GM23248 (cell line): ENCODE results near the gene KCTD16. TPM values are rescaled to one million over a fixed set of nuclear protein-coding genes. Genes with fewer than 3 reads are reported as not detected.
A peak's percentile ranks its signal among the peaks of the same experiment; 100 is the strongest.

ENCODE experiments used
- DNase-seq: peaks from one replicate; pipeline ENCODE4 v3.0.0-alpha.2; 2015
- H2AFZ ChIP-seq: fragments of 200-600 bp; sonication (generic); 2 replicates; pipeline ENCODE4 v1.6.1; 2016; ENCODE audit warnings: antibody characterized with exemption
- H3F3A ChIP-seq: fragments of 200-600 bp; sonication (generic); 2 replicates; pipeline ENCODE4 v1.6.1; 2016; ENCODE audit warnings: mild to moderate bottlenecking, antibody characterized with exemption, mixed run types; ENCODE audit not compliant: insufficient read depth
- H3K27ac ChIP-seq: fragments of 200-600 bp; sonication (generic); 2 replicates; pipeline ENCODE4 v1.5.1; 2016; ENCODE audit warnings: mild to moderate bottlenecking
- H3K27me3 ChIP-seq: fragments of 200-600 bp; sonication (generic); replicated peaks from 2 replicates; pipeline ENCODE4 v1.6.1; 2016; ENCODE audit warnings: mild to moderate bottlenecking; ENCODE audit not compliant: insufficient read depth
- H3K36me3 ChIP-seq: fragments of 200-600 bp; sonication (generic); 2 replicates; pipeline ENCODE4 v1.6.1; 2016; ENCODE audit warnings: low read depth, mild to moderate bottlenecking
- H3K4me1 ChIP-seq: fragments of 200-600 bp; sonication (generic); 2 replicates; pipeline ENCODE4 v1.6.1; 2016; ENCODE audit warnings: mild to moderate bottlenecking; ENCODE audit not compliant: insufficient read depth
- H3K4me2 ChIP-seq: fragments of 200-600 bp; sonication (generic); one replicate; pipeline ENCODE4 v1.6.1; 2016; ENCODE audit warnings: mild to moderate bottlenecking; ENCODE audit not compliant: unreplicated experiment
- H3K4me3 ChIP-seq: fragments of 200-600 bp; sonication (generic); 2 replicates; pipeline ENCODE4 v1.5.1; 2016; ENCODE audit warnings: mild to moderate bottlenecking
- H3K79me2 ChIP-seq: fragments of 200-600 bp; sonication (generic); 2 replicates; pipeline ENCODE4 v1.6.1; 2016; ENCODE audit warnings: mild to moderate bottlenecking; ENCODE audit not compliant: insufficient read depth
- H3K9ac ChIP-seq: fragments of 200-600 bp; sonication (generic); 2 replicates; pipeline ENCODE4 v1.6.1; 2016; ENCODE audit warnings: mild to moderate bottlenecking
- H3K9me2 ChIP-seq: fragments of 200-600 bp; sonication (generic); 2 replicates; pipeline ENCODE4 v1.6.1; 2016; ENCODE audit warnings: mixed run types, mild to moderate bottlenecking, moderate library complexity; ENCODE audit not compliant: insufficient read depth
- H3K9me3 ChIP-seq: fragments of 200-600 bp; sonication (generic); one replicate; pipeline ENCODE4 v1.6.1; 2017; ENCODE audit warnings: low read depth
- H4K20me1 ChIP-seq: fragments of 200-600 bp; sonication (generic); 2 replicates; pipeline ENCODE4 v1.6.0; 2016; ENCODE audit not compliant: insufficient read depth
- EZH2 ChIP-seq: fragments of 200-600 bp; sonication (generic); IDR thresholded peaks from 2 replicates; pipeline ENCODE4 v1.6.1; 2018; ENCODE audit warnings: antibody characterized with exemption, mild to moderate bottlenecking; ENCODE audit not compliant: insufficient read depth, poor library complexity, severe bottlenecking
- EZH2phosphoT487 ChIP-seq: fragments of 200-600 bp; sonication (generic); IDR thresholded peaks from 2 replicates; pipeline ENCODE4 v1.6.1; 2018; ENCODE audit warnings: antibody characterized with exemption, moderate library complexity, mild to moderate bottlenecking, low read depth; ENCODE audit not compliant: insufficient read depth
- WGBS, 2 experiments: methylation state at CpG; one replicate each; pipeline ENCODE4 v1.1.6; 2015 to 2017; ENCODE audit warnings: low lambda C conversion rate in 2 of 2, low coverage in 1 of 2; ENCODE audit errors: missing lambda C conversion rate in 2 of 2; 5-methylcytosine and 5-hydroxymethylcytosine counted together
- in situ Hi-C: fragments of 300-500 bp; cut with MboI; formaldehyde crosslinking; loops from 2 replicates; pipeline ENCODE4 v1.15.0; 2020
- polyA plus RNA-seq: library from polyadenylated mRNA; unstranded; fragments of >200 nt; fragmentation: Nextera tagmentation; extraction: Ambion mirVana; gene quantifications from 2 replicates; pipeline ENCODE4 v1.2.1, GENCODE V29; 2016
- total RNA-seq: library from RNA; depleted of rRNA; stranded (reverse); fragments of >200 nt; shearing (Covaris generic); gene quantifications from 2 replicates; pipeline ENCODE4 v1.2.3, GENCODE V29; 2014

KCTD16 gene
- total and polyA plus RNA-seq, 2 experiments from 2014 or later = 0.25 to 0.65 TPM

- no peaks in the 10 kb centered on the region for H3K9me3 ChIP-seq
- no peaks in the 10 kb centered on the region for H4K20me1 ChIP-seq
- DNase-seq = peak; percentile 84
- peak overlapping the region; percentile 77 for H3K27ac ChIP-seq
- H3F3A ChIP-seq = peaks cover 48% of the 10 kb centered on the region
- H3K27me3 ChIP-seq = no peaks in the 10 kb centered on the region
- peak overlapping the region; percentile 37; the same call in 1 of the 2 replicates for H3K9ac ChIP-seq
- 2 to 3% methylated on average over 10 of the region's 10 CpGs for WGBS, 2 experiments
- peak overlapping the region; percentile 30 for H3K4me3 ChIP-seq
- peak; percentile 76; the same call in 1 of the 2 replicates for TF ChIP-seq EZH2phosphoT487
- no peak for TF ChIP-seq EZH2
- peak overlapping the region; percentile 3; the same call in 1 of the 2 replicates for H2AFZ ChIP-seq
- no peaks in the 10 kb centered on the region for H3K9me2 ChIP-seq
- in situ Hi-C loops = no loop called here
- H3K36me3 ChIP-seq = no peaks in the 10 kb centered on the region
- H3K79me2 ChIP-seq = no peaks in the 10 kb centered on the region
- H3K4me2 ChIP-seq = peak overlapping the region; percentile 76
- H3K4me1 ChIP-seq = peaks cover 54% of the 10 kb centered on the region
Observed at GRCh38 chr5:144189800-144190429, 19.2 kb downstream of the KCTD16 start.

DNA sequence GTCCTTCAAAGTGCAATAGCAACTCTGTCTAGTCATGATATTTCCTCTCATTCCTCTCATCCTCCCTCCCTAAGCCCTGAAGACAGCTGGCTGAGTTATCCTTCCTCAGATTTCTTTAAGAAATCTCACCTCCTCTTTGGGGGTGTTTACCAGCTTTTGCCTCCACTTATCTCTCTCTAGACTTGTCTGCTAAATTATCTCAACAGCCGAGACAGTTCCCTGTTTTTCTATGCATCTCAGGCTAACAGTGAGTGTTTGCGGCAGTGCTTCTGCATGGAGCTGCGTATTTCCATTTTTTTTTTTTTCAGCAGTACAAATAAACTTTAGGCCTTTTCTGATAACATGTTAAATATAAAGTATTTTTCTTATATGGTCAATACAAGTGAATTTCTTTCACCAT is 20.9 kb downstream of the KCTD16 start:
- H2AFZ ChIP-seq = peak overlapping the region; percentile 70
- TF ChIP-seq EZH2 (no peak), EZH2phosphoT487 (no peak)
- no peaks in the 10 kb centered on the region for H3K36me3 ChIP-seq
- peak overlapping the region; percentile 34; the same call in 1 of the 2 replicates for H3K9ac ChIP-seq
- no peak for DNase-seq
- H3K27ac ChIP-seq = peak overlapping the region; percentile 77; the same call in 1 of the 2 replicates
- no peaks in the 10 kb centered on the region for H4K20me1 ChIP-seq
- peaks cover 53% of the 10 kb centered on the region for H3F3A ChIP-seq
- H3K79me2 ChIP-seq = no peaks in the 10 kb centered on the region
- H3K9me3 ChIP-seq = no peaks in the 10 kb centered on the region
- peak overlapping the region; percentile 77 for H3K4me2 ChIP-seq
- peaks cover 57% of the 10 kb centered on the region for H3K4me1 ChIP-seq
- H3K9me2 ChIP-seq = no peaks in the 10 kb centered on the region
- WGBS, 2 experiments = 55 to 59% methylated on average over 3 of the region's 3 CpGs
- no peaks in the 10 kb centered on the region for H3K27me3 ChIP-seq
- in situ Hi-C loops = no loop called here
- peak overlapping the region; percentile 54 for H3K4me3 ChIP-seq

GRCh38 chr5:144191998-144192397 is 21.3 kb downstream of the KCTD16 start:
- Histone ChIP-seq H3K36me3 (no peaks in the 10 kb centered on the region), H3K4me1 (peaks cover 52% of the 10 kb centered on the region), H3F3A (peaks cover 50% of the 10 kb centered on the region), H2AFZ (peak overlapping the region; percentile 70), H3K9me2 (no peaks in the 10 kb centered on the region), H4K20me1 (no peaks in the 10 kb centered on the region), H3K27ac (peak overlapping the region; percentile 77; the same call in 1 of the 2 replicates), H3K9me3 (no peaks in the 10 kb centered on the region), H3K9ac (peak overlapping the region; percentile 34; the same call in 1 of the 2 replicates), H3K27me3 (no peaks in the 10 kb centered on the region), H3K79me2 (no peaks in the 10 kb centered on the region), H3K4me3 (peak overlapping the region; percentile 54), H3K4me2 (peak overlapping the region; percentile 77)
- in situ Hi-C loops = no loop called here
- TF ChIP-seq EZH2 (no peak), EZH2phosphoT487 (no peak)
- DNase-seq = peak; percentile 86
- 5 to 12% methylated on average over 3 of the region's 3 CpGs for WGBS, 2 experiments

DNA sequence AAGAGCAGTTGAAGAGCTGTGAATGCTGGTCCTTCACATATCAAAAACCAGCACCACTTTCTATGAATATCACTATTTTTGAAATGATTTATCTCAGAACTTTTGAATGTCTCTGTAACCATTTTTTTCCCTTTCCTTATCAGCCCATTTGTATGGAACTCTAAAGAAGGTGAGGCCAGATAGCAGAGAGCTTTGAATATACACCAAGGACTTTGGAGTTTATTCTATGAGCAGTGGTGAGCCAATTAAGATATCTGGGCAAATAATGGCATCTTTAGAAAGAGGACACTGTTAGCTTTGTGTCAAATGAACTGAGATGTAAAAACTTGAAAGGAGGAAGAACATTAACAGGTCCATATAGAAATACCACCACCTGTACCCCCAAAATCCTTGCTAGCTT is 22.0 kb downstream of the KCTD16 start:
- no peak overlapping the region for H2AFZ ChIP-seq
- no peaks in the 10 kb centered on the region for H4K20me1 ChIP-seq
- no peak overlapping the region for H3K4me3 ChIP-seq
- H3K9ac ChIP-seq = no peak overlapping the region
- H3K27me3 ChIP-seq = no peaks in the 10 kb centered on the region
- H3K4me1 ChIP-seq = peaks cover 45% of the 10 kb centered on the region
- no peaks in the 10 kb centered on the region for H3K36me3 ChIP-seq
- no peaks in the 10 kb centered on the region for H3K9me3 ChIP-seq
- in situ Hi-C loops = no loop called here
- no peak overlapping the region for H3K27ac ChIP-seq
- no peak for DNase-seq
- TF ChIP-seq EZH2 (no peak), EZH2phosphoT487 (no peak)
- no peaks in the 10 kb centered on the region for H3K79me2 ChIP-seq
- no peaks in the 10 kb centered on the region for H3K9me2 ChIP-seq
- H3F3A ChIP-seq = peaks cover 43% of the 10 kb centered on the region
- H3K4me2 ChIP-seq = no peak overlapping the region
